ENCODE data around the gene OSBPL6.

The OSBPL6 gene

GRCh38 chr2:178413472-178414265 lies 219.4 kb downstream of the OSBPL6 start (continued):
- TF ChIP-seq ZNF571 (tag by site-specific recombination; IDR thresholded peaks at IDR 0.05) (no peak), ZIC2 (tag by site-specific recombination; IDR thresholded peaks at IDR 0.05) (peak; percentile 74), ZSCAN16 (tag by site-specific recombination; IDR thresholded peaks at IDR 0.05) (no peak), PATZ1 (tag by site-specific recombination; IDR thresholded peaks at IDR 0.05) (peak; percentile 84), ZNF76 (tag by site-specific recombination; IDR thresholded peaks at IDR 0.05; ENCODE audit: borderline replicate concordance, low read depth) (peak; percentile 24; the same call in 1 of the 2 replicates), YY2 (tag by site-specific recombination; IDR thresholded peaks at IDR 0.05) (no peak), ZNF133 (tag by site-specific recombination; IDR thresholded peaks at IDR 0.05) (no peak), ZNF423 (tag by site-specific recombination; IDR thresholded peaks at IDR 0.05) (0 out of 2 replicates have a peak, but pooled peaks have one; percentile 13), ZNF350 (tag by site-specific recombination; IDR thresholded peaks at IDR 0.05) (no peak), SP3 (tag by site-specific recombination; IDR thresholded peaks at IDR 0.05) (peak; percentile 27), TSHZ1 (tag by site-specific recombination; IDR thresholded peaks at IDR 0.05; ENCODE audit: borderline replicate concordance) (no peak), ZBTB17 (tag by site-specific recombination; IDR thresholded peaks at IDR 0.05) (peak; percentile 46), SETDB1 (IDR thresholded peaks at IDR 0.05; ENCODE audit: insufficient read length, low read length) (no peak), ZNF658 (tag by site-specific recombination; IDR thresholded peaks at IDR 0.05) (no peak), ZNF404 (tag by site-specific recombination; IDR thresholded peaks at IDR 0.05) (no peak), ZBTB10 (tag by site-specific recombination; IDR thresholded peaks at IDR 0.05) (0 out of 2 replicates have a peak, but pooled peaks have one; percentile 69), ZNF248 (tag by site-specific recombination; IDR thresholded peaks at IDR 0.05) (no peak), ZFP69B (tag by site-specific recombination; IDR thresholded peaks at IDR 0.05) (peak; percentile 84; the same call in 1 of the 2 replicates), ZNF704 (tag by site-specific recombination; IDR thresholded peaks at IDR 0.05) (no peak), ZNF623 (tag by site-specific recombination; IDR thresholded peaks at IDR 0.05) (no peak)

All from HEK293 (cell line).